HG03469 (cell line): ENCODE results near the gene CLEC18C.
"Not testable (repeated sequence)": the region's sequence is repeated elsewhere in the genome, so short reads cannot be mapped to it uniquely, and the experiment has no call there.

Source experiments
- ATAC-seq: cut with Tn5 transposase; IDR thresholded peaks from one replicate; pipeline ENCODE4 v1.9.1; 2021; ENCODE audit warnings: mild to moderate bottlenecking, moderate library complexity, moderate number of reproducible peaks; ENCODE audit not compliant: unreplicated experiment

CLEC18C gene

DNA sequence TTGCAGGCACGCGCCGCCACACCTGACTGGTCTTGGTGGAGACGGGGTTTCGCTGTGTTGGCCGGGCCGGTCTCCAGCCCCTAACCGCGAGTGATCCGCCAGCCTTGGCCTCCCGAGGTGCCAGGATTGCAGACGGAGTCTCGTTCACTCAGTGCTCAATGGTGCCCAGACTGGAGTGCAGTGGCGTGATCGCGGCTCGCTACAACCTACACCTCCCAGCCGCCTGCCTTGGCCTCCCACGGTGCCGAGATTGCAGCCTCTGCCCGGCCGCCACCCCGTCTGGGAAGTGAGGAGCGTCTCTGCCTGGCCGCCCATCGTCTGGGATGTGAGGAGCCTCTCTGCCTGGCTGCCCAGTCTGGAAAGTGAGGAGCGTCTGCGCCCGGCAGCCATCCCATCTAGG, 30.4 kb downstream of the CLEC18C start:
- not testable (repeated sequence) for ATAC-seq

DNA sequence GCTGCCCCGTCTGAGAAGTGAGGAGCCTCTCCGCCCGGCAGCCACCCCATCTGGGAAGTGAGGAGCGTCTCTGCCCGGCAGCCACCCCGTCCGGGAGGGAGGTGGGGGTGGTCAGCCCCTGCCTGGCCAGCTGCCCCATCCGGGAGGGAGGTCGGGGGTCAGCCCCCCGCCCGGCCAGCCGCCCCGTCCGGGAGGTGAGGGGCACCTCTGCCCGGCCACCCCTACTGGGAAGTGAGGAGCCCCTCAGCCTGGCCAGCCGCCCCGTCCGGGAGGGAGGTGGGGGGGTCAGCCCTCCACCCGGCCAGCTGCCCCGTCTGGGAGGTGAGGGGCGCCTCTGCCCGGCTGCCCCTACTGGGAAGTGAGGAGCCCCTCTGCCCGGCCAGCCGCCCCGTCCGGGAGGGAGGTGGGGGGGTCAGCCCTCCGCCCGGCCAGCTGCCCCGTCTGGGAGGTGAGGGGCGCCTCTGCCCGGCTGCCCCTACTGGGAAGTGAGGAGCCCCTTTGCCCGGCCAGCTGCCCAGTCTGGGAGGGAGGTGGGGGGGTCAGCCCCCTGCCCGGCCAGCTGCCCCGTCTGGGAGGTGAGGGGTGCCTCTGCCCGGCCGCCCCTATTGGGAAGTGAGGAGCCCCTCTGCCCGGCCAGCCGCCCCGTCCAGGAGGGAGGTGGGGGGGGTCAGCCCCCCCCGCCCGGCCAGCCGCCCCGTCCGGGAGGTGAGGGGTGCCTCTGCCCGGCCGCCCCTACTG, 31.2 kb downstream of the CLEC18C start:
- ATAC-seq: not testable (repeated sequence)

DNA sequence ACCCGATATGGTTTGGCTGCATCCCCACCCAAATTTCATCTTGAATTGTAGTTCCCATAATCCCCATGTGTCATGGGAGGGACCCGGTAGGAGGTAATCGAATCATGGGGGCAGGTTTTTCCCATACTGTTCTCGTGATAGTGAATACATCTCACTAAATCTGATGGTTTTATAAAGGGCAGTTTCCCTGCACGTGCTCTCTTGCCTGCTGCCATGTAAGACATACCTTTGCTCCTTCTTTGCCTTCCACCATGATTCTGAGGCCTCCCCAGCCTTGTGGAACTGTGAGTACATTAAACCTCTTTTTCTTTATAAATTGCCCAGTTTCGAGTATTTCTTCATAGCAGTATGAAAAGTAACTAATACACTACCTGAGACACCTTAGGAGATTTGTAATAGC, 32.8 kb downstream of the CLEC18C start:
- ATAC-seq: not testable (repeated sequence)

DNA sequence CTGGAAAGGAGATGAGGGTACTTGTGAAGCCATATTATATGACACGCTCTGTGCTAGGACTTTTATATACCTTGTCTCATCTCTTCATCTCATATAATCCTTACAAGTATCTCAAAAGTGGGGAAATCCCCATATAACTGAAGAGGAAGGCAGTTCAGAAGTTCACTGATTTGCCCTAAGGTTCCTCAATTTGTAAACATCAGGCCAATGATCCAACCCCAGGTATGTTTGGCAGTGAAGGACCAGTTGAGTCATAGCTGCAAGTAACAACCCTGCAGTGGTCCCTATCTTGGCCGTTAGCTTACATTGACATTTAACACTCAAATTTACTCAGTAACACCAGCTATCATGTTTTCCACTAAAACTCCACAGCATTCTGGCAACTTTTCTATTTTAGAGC, 45.0 kb downstream of the CLEC18C start:
- ATAC-seq: not testable (repeated sequence)

DNA sequence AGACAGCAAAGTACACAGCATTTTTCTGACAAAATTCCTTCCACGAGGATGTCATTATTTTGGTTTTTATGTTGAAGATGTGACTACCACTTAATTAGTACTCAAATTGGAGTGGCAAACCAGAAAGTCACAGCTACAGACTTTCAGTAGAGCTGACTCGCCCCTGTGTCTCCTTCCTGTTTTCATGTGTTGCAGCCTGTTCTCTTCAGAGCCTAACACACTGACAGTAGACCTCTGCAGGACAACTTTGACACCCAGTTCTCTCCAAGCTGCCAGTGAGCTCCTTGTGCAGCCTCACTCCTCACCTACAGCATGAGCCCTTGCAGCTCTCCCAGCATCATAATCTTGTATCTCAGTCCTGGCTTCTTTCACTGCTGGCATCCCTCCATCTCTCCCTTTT, 49.0 kb downstream of the CLEC18C start:
- ATAC-seq: not testable (repeated sequence)

DNA sequence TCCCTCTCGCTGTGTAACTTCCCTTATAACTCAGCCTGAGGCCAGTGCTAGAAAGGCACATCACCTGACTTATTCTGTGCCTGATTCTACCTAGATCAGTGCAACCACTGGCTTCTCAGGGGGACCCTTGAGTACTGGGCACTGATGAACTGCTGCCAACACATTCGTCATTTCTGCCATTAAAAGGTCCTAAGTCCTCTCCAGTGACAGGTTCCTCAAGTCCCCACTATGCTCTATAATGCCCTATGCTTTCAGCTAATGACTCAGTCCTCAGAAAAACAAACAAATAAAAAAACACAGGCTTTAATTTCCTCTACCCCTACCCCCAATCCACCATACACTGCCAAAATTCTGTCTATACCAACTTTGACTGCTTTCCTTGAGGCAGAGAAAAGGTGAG, 49.6 kb downstream of the CLEC18C start:
- not testable (repeated sequence) for ATAC-seq

DNA sequence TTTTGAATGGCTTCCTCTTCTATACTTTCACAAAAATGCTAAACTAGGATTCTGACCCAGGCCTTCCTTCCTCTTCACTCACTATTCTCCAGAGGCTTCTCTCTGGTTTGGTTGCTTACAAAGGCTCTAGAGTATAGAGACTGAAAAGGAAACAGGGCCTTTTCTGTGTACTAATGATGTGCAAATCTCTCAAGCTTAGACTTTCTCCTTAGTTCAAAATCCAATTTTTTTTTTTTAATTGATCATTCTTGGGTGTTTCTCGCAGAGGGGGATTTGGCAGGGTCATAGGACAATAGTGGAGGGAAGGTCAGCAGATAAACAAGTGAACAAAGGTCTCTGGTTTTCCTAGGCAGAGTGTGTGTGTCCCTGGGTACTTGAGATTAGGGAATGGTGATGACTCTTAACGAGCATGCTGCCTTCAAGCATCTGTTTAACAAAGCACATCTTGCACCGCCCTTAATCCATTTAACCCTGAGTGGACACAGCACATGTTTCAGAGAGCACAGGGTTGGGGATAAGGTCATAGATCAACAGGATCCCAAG, 50.5 kb downstream of the CLEC18C start:
- ATAC-seq: not testable (repeated sequence)

DNA sequence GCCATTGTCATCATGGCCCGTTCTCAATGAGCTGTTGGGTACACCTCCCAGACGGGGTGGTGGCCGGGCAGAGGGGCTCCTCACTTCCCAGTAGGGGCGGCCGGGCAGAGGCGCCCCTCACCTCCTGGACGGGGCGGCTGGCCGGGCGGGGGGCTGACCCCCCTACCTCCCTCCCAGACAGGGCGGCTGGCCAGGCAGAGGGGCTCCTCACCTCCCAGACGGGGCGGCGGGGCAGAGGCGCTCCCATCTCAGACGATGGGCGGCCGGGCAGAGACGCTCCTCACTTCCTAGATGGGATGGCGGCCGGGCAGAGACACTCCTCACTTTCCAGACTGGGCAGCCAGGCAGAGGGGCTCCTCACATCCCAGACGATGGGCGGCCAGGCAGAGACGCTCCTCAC, 51.1 kb downstream of the CLEC18C start:
- not testable (repeated sequence) for ATAC-seq

DNA sequence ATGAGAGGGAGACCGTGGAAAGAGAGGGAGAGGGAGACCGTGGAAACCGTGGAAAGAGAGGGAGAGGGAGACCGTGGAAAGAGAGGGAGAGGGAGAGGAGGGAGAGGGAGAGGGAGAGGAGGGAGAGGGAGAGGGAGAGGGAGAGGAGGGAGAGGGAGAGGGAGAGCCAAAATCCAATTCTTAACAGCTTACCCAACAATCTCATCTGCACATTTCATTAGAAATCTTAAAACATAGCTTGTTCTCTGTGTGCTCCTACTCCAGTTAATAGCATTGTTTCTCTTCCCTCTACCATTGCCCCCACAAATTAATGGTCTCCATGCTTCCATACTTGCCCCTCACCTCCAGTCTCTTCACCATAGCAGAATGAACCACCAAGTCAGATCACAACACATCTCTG, 51.8 kb downstream of the CLEC18C start:
- ATAC-seq: not testable (repeated sequence)

DNA sequence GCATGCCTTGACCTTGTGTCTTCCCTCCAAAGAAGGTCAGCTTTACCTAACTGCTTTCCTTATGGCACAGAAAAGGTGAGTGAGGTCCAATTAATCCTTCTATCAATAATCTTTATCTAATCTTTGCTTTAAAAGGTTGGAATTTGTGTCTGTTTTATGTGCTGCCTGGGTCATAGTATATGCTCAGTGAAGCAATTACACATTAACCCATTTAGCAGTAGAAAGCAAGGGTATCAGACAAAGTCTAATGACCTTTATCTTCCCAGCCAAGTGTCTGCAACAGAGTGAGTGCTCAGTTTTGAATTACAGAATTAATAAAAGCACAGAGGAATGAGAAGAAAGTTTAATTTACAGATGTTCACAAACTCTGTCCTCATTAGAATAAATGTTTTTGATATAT, 52.4 kb downstream of the CLEC18C start:
- not testable (repeated sequence) for ATAC-seq

DNA sequence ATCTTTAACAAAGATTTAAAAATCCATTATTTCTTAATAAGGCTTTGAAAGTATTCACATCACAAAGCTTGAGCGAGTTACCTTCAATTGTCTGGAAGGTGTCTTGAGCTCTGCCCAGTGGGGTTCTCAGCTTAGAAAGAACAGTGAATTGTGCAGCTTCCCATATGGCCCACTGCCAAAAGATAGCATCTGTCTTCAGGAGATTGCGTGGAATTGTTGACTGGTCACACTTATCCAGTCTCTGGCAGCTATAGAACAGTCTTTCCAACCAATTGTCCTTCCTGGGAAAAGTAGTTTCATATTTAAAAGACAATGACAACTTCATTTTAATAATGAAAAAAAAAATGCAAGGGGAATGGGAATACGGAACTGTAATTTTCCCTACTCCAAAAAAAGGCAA, 58.2 kb downstream of the CLEC18C start:
- ATAC-seq: not testable (repeated sequence)
